ENCODE data around the gene NKRF.

Gene NKRF

GRCh38 chrX:119589810-119590209 lies 16.4 kb downstream of the NKRF start:
- Histone ChIP-seq H3K27me3 (ENCODE audit: low read depth) (no peaks in the 10 kb centered on the region), H3K9me3 (no peaks in the 10 kb centered on the region), H3K4me3 (no peak overlapping the region), H3K36me3 (replicated peaks) (peaks cover 62% of the 10 kb centered on the region), H3K4me1 (no peaks in the 10 kb centered on the region)
- in situ Hi-C loops (cut with MboI; ENCODE audit: low sequenced_read_pairs) = no loop called here
- DNase-seq (ENCODE audit: low spot score in 2 of 2) = no peak

GRCh38 chrX:119583431-119584059 lies 22.7 kb downstream of the NKRF start:
- Histone ChIP-seq H3K36me3 (replicated peaks) (peaks cover 28% of the 10 kb centered on the region), H3K4me1 (no peaks in the 10 kb centered on the region), H3K27me3 (ENCODE audit: low read depth) (no peaks in the 10 kb centered on the region), H3K9me3 (no peaks in the 10 kb centered on the region), H3K4me3 (no peak overlapping the region)
- in situ Hi-C loops (cut with MboI; ENCODE audit: low sequenced_read_pairs) = no loop called here
- DNase-seq (ENCODE audit: low spot score in 2 of 2) = no peak

GRCh38 chrX:119579414-119579813 lies 26.8 kb downstream of the NKRF start:
- Histone ChIP-seq H3K36me3 (replicated peaks) (peaks cover 27% of the 10 kb centered on the region), H3K4me1 (peaks cover 10% of the 10 kb centered on the region; the same call in 1 of the 2 replicates), H3K27me3 (ENCODE audit: low read depth) (no peaks in the 10 kb centered on the region), H3K4me3 (no peak overlapping the region), H3K9me3 (no peaks in the 10 kb centered on the region)
- no peak for DNase-seq (ENCODE audit: low spot score in 2 of 2)
- in situ Hi-C loops (cut with MboI; ENCODE audit: low sequenced_read_pairs) = no loop called here

- in situ Hi-C loops (cut with MboI; ENCODE audit: low sequenced_read_pairs) = no loop called here
- peaks cover 16% of the 10 kb centered on the region for H3K36me3 ChIP-seq (replicated peaks)
- peak; percentile 89 to 98 for DNase-seq (ENCODE audit: low spot score in 2 of 2)
- no peaks in the 10 kb centered on the region for H3K27me3 ChIP-seq (ENCODE audit: low read depth)
- H3K9me3 ChIP-seq = no peaks in the 10 kb centered on the region
- H3K4me3 ChIP-seq = peak within 1 kb of the TSS; percentile 97
- peaks cover 15% of the 10 kb centered on the region for H3K4me1 ChIP-seq
Measured at GRCh38 chrX:119574394-119575266, 31.6 kb downstream of the NKRF start, which contains the start of gene UBE2A. TSS of gene UBE2A (plus strand) at chrX:119574563. CDS start at chrX:119574712, 149 bp downstream.

GRCh38 chrX:119573840-119574393 lies 32.3 kb downstream of the NKRF start:
- peak; percentile 74 to 77 for DNase-seq (ENCODE audit: low spot score in 2 of 2)
- Histone ChIP-seq H3K27me3 (ENCODE audit: low read depth) (no peaks in the 10 kb centered on the region), H3K4me1 (peaks cover 15% of the 10 kb centered on the region), H3K36me3 (replicated peaks) (peaks cover 16% of the 10 kb centered on the region), H3K9me3 (no peaks in the 10 kb centered on the region), H3K4me3 (peak overlapping the region; percentile 97)
- in situ Hi-C loops (cut with MboI; ENCODE audit: low sequenced_read_pairs) = no loop called here

GRCh38 chrX:119573222-119573621 lies 33.0 kb downstream of the NKRF start:
- no peaks in the 10 kb centered on the region for H3K9me3 ChIP-seq
- peak overlapping the region; percentile 97 for H3K4me3 ChIP-seq
- H3K36me3 ChIP-seq (replicated peaks) = peaks cover 16% of the 10 kb centered on the region
- in situ Hi-C loops (cut with MboI; ENCODE audit: low sequenced_read_pairs) = no loop called here
- H3K27me3 ChIP-seq (ENCODE audit: low read depth) = no peaks in the 10 kb centered on the region
- H3K4me1 ChIP-seq = peaks cover 15% of the 10 kb centered on the region
- DNase-seq (ENCODE audit: low spot score in 2 of 2) = no peak

- Histone ChIP-seq H3K27me3 (ENCODE audit: low read depth) (no peaks in the 10 kb centered on the region), H3K9me3 (no peaks in the 10 kb centered on the region), H3K4me1 (peaks cover 6% of the 10 kb centered on the region), H3K4me3 (no peak overlapping the region), H3K36me3 (replicated peaks) (no peaks in the 10 kb centered on the region)
- no peak for DNase-seq (ENCODE audit: low spot score in 2 of 2)
- in situ Hi-C loops (cut with MboI; ENCODE audit: low sequenced_read_pairs) = no loop called here
Measured at GRCh38 chrX:119570351-119570835, 35.8 kb downstream of the NKRF start.

- no peaks in the 10 kb centered on the region for H3K4me1 ChIP-seq
- peaks cover 10% of the 10 kb centered on the region for H3K36me3 ChIP-seq (replicated peaks)
- in situ Hi-C loops (cut with MboI; ENCODE audit: low sequenced_read_pairs) = no loop called here
- peak within 1 kb of the TSS; percentile 66 for H3K4me3 ChIP-seq
- DNase-seq (ENCODE audit: low spot score in 2 of 2) = peak; percentile 95 to 97
- H3K9me3 ChIP-seq = no peaks in the 10 kb centered on the region
- H3K27me3 ChIP-seq (ENCODE audit: low read depth) = no peaks in the 10 kb centered on the region
Measured at GRCh38 chrX:119565107-119565663, 41.0 kb downstream of the NKRF start, which contains the start of gene STEEP1. TSS of gene STEEP1 (minus strand) at chrX:119565409. CDS start at chrX:119565355, 54 bp downstream.

- DNase-seq (ENCODE audit: low spot score in 2 of 2) = no peak
Measured at GRCh38 chrX:119552508-119552907, 53.7 kb downstream of the NKRF start.

GRCh38 chrX:119549327-119550016 lies 56.8 kb downstream of the NKRF start:
- no peak overlapping the region for H3K4me3 ChIP-seq
- no peak for DNase-seq (ENCODE audit: low spot score in 2 of 2)

More at GRCh38 chrX:119552508-119552907, 53.7 kb downstream of the NKRF start:
- Histone ChIP-seq H3K4me3 (no peak overlapping the region), H3K9me3 (no peaks in the 10 kb centered on the region), H3K4me1 (peaks cover 7% of the 10 kb centered on the region), H3K27me3 (ENCODE audit: low read depth) (no peaks in the 10 kb centered on the region), H3K36me3 (replicated peaks) (peaks cover 6% of the 10 kb centered on the region)
- in situ Hi-C loops (cut with MboI; ENCODE audit: low sequenced_read_pairs) = no loop called here

GRCh38 chrX:119541188-119541587 lies 65.0 kb downstream of the NKRF start:
- no peaks in the 10 kb centered on the region for H3K4me1 ChIP-seq
- peaks cover 34% of the 10 kb centered on the region for H3K36me3 ChIP-seq (replicated peaks)
- H3K4me3 ChIP-seq = no peak overlapping the region
- H3K27me3 ChIP-seq (ENCODE audit: low read depth) = no peaks in the 10 kb centered on the region
- no peaks in the 10 kb centered on the region for H3K9me3 ChIP-seq
- no peak for DNase-seq (ENCODE audit: low spot score in 2 of 2)
- in situ Hi-C loops (cut with MboI; ENCODE audit: low sequenced_read_pairs) = no loop called here

More at GRCh38 chrX:119549327-119550016, 56.8 kb downstream of the NKRF start:
- H3K4me1 ChIP-seq = peaks cover 7% of the 10 kb centered on the region
- in situ Hi-C loops (cut with MboI; ENCODE audit: low sequenced_read_pairs) = no loop called here
- H3K27me3 ChIP-seq (ENCODE audit: low read depth) = no peaks in the 10 kb centered on the region
- peaks cover 3% of the 10 kb centered on the region; the same call in 1 of the 2 replicates for H3K36me3 ChIP-seq (replicated peaks)
- no peaks in the 10 kb centered on the region for H3K9me3 ChIP-seq

- peak in 1 of 2 experiments; percentile 33 for DNase-seq (ENCODE audit: low spot score in 2 of 2)
- in situ Hi-C loops (cut with MboI; ENCODE audit: low sequenced_read_pairs) = no loop called here
Measured at GRCh38 chrX:119539872-119540271, 66.4 kb downstream of the NKRF start.

More at GRCh38 chrX:119539872-119540271, 66.4 kb downstream of the NKRF start:
- Histone ChIP-seq H3K4me3 (no peak overlapping the region), H3K9me3 (no peaks in the 10 kb centered on the region), H3K4me1 (no peaks in the 10 kb centered on the region), H3K27me3 (ENCODE audit: low read depth) (no peaks in the 10 kb centered on the region), H3K36me3 (replicated peaks) (peaks cover 34% of the 10 kb centered on the region)

All from HAP-1 (cell line).